Central memory CD8-positive, alpha-beta T cell (primary cell): ENCODE measurements around the gene LIPK.
"Not testable (repeated sequence)": the region's sequence is repeated elsewhere in the genome, so short reads cannot be mapped to it uniquely, and the experiment has no call there.

Experiments used
- ATAC-seq: fragments of 150-1000 bp; cut with Tn5 transposase; replicated peaks from 2 replicates; pipeline ENCODE4 v1.10.0; 2022; ENCODE audit warnings: mild to moderate bottlenecking, moderate FRiP score, moderate number of reproducible peaks; ENCODE audit not compliant: poor library complexity, severe bottlenecking; ENCODE audit errors: extremely low read depth
- DNase-seq, 2 donors: peaks; one replicate each; pipeline ENCODE4 v3.0.0; 2021; ENCODE audit warnings: low spot score in 2 of 2
- H3K27ac Mint-ChIP-seq: one replicate; pipeline ENCODE4 v1.8.0; 2022; ENCODE audit warnings: low read depth, mild to moderate bottlenecking, moderate library complexity, mixed read lengths
- H3K27me3 Mint-ChIP-seq: one replicate; pipeline ENCODE4 v1.8.0; 2022; ENCODE audit warnings: mixed read lengths
- H3K36me3 Mint-ChIP-seq: one replicate; pipeline ENCODE4 v1.8.0; 2022; ENCODE audit warnings: mild to moderate bottlenecking, moderate library complexity, mixed read lengths; ENCODE audit not compliant: insufficient read depth
- H3K4me1 Mint-ChIP-seq: one replicate; pipeline ENCODE4 v1.8.0; 2022; ENCODE audit warnings: mixed read lengths
- H3K4me3 Mint-ChIP-seq: one replicate; pipeline ENCODE4 v1.8.0; 2022; ENCODE audit warnings: mild to moderate bottlenecking, moderate library complexity, mixed read lengths
- H3K9me3 Mint-ChIP-seq: one replicate; pipeline ENCODE4 v1.8.0; 2022; ENCODE audit warnings: mixed read lengths

LIPK gene

GRCh38 chr10:88705958-88706357 lies at the start of gene LIPK:
Gene LIPK, plus strand, starts transcription at chr10:88706249. Its CDS starts 18,295 bp downstream, at chr10:88724544.
- no peak for ATAC-seq
- H3K4me3 Mint-ChIP-seq, result no peak within 1 kb of the TSS
- DNase-seq, result no peak
- no peaks in the 10 kb centered on the region for H3K27me3 Mint-ChIP-seq
- H3K4me1 Mint-ChIP-seq, result no peaks in the 10 kb centered on the region
- H3K36me3 Mint-ChIP-seq, result no peaks in the 10 kb centered on the region
- no peak within 1 kb of the TSS for H3K27ac Mint-ChIP-seq
- H3K9me3 Mint-ChIP-seq, result no peaks in the 10 kb centered on the region

DNA sequence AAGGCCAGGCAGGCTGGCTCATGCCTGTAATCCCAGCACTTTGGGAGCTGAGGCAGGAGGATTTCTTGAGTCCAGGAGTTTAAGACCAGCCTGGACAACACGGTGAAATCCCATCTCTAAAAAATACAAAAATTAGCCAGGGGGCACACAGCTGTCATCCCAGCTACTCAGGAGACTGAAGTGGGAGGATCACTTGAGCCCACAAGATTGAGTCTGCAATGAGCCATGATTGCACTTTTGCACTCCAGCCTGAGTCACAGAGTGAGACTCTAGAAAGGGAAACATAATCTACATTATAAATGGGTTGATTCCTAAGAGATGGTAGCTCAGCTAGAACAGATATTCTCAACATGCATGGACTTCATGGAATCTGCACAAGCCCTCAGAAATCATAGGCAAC lies 48.1 kb upstream of the LIPK start:
- no peaks in the 10 kb centered on the region for H3K9me3 Mint-ChIP-seq
- DNase-seq (no peak), ATAC-seq (no peak)
- H3K36me3 Mint-ChIP-seq, result no peaks in the 10 kb centered on the region
- peaks cover 3% of the 10 kb centered on the region for H3K27me3 Mint-ChIP-seq
- no peak overlapping the region for H3K27ac Mint-ChIP-seq
- no peak overlapping the region for H3K4me3 Mint-ChIP-seq
- no peaks in the 10 kb centered on the region for H3K4me1 Mint-ChIP-seq

- DNase-seq (no peak), ATAC-seq (no peak)
- H3K27ac Mint-ChIP-seq, result no peak overlapping the region
- H3K4me1 Mint-ChIP-seq, result no peaks in the 10 kb centered on the region
- no peak overlapping the region for H3K4me3 Mint-ChIP-seq
- no peaks in the 10 kb centered on the region for H3K36me3 Mint-ChIP-seq
- H3K9me3 Mint-ChIP-seq, result no peaks in the 10 kb centered on the region
- peaks cover 9% of the 10 kb centered on the region for H3K27me3 Mint-ChIP-seq
These were observed 46.1 kb upstream of the LIPK start for GRCh38 chr10:88659725-88660597.

- ATAC-seq, result no peak
- H3K9me3 Mint-ChIP-seq, result no peaks in the 10 kb centered on the region
- no peak for DNase-seq
- no peaks in the 10 kb centered on the region for H3K36me3 Mint-ChIP-seq
- H3K27ac Mint-ChIP-seq, result no peak overlapping the region
- H3K4me1 Mint-ChIP-seq, result no peaks in the 10 kb centered on the region
- H3K4me3 Mint-ChIP-seq, result no peak overlapping the region
- peaks cover 9% of the 10 kb centered on the region for H3K27me3 Mint-ChIP-seq
These were observed 45.5 kb upstream of the LIPK start for GRCh38 chr10:88660598-88660884.

DNA sequence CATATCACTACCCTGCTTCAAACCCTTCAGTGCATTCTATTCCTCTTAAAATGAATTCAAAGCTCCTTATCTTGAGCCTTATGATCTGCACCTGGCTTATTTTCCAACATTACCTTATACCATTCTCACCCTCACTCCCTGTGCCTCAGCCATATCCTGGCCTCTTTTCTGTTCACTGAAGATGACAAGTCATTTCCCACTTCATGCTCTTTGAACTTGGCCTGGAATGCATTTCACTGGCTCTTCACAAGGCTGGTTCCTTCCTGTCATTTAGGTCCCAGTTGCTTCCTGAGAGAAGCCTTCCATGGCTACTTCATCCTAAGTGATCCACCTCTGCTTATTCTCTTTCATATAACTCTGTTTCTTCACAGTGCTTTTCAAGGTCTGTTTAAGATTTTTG lies 45.0 kb upstream of the LIPK start:
- no peaks in the 10 kb centered on the region for H3K4me1 Mint-ChIP-seq
- H3K4me3 Mint-ChIP-seq, result no peak overlapping the region
- H3K27me3 Mint-ChIP-seq, result peaks cover 9% of the 10 kb centered on the region
- no peaks in the 10 kb centered on the region for H3K36me3 Mint-ChIP-seq
- DNase-seq, result no peak
- no peaks in the 10 kb centered on the region for H3K9me3 Mint-ChIP-seq
- ATAC-seq, result no peak
- H3K27ac Mint-ChIP-seq, result no peak overlapping the region

DNA sequence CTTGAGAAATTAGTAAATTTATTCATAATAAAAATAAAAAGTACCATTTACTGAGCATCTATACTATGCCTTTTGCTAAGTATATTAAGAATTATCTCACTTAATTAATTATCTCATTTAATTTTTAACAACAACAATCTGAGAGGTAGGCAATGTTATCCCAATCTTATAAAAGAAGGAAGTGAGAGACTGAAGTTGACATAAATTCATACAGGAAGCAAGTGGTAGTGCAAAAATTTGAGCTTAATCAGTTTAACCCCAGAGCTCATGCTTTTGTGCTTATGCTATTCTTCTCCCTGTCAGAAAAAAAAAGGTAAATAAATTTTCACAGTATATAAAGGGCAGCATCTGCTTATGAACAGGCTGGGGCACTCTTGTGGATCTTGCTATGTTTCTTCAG lies 44.5 kb upstream of the LIPK start:
- DNase-seq (no peak), ATAC-seq (no peak)
- H3K27ac Mint-ChIP-seq, result no peak overlapping the region
- peaks cover 9% of the 10 kb centered on the region for H3K27me3 Mint-ChIP-seq
- no peaks in the 10 kb centered on the region for H3K9me3 Mint-ChIP-seq
- H3K4me3 Mint-ChIP-seq, result no peak overlapping the region
- H3K36me3 Mint-ChIP-seq, result no peaks in the 10 kb centered on the region
- no peaks in the 10 kb centered on the region for H3K4me1 Mint-ChIP-seq

DNA sequence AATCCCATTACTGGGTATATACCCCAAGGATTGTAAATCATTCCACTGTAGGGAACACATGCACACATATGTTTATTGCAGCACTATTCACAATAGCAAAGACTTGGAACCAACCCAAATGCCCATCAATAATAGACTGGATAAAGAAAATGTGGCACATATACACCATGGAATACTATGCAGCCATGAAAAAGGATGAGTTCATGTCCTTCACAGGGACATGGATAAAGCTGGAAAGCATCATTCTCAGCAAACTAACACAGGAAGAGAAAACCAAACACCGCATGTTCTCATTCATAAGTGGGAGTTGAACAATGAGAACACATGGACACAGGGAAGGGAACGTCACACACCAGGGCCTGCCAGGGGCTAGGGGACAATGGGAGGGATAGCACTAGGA lies 42.9 kb upstream of the LIPK start:
- not testable (repeated sequence) for H3K4me3 Mint-ChIP-seq, H3K36me3 Mint-ChIP-seq, H3K27me3 Mint-ChIP-seq, ATAC-seq, H3K27ac Mint-ChIP-seq, H3K4me1 Mint-ChIP-seq, DNase-seq, H3K9me3 Mint-ChIP-seq

GRCh38 chr10:88664142-88664541 lies 41.9 kb upstream of the LIPK start, which contains the start of gene LIPF:
Gene LIPF, plus strand, starts transcription at chr10:88664442. Its CDS starts 2,856 bp downstream, at chr10:88667298.
- ATAC-seq (no peak), DNase-seq (no peak)
- H3K36me3 Mint-ChIP-seq, result no peaks in the 10 kb centered on the region
- H3K9me3 Mint-ChIP-seq, result no peaks in the 10 kb centered on the region
- H3K4me3 Mint-ChIP-seq, result no peak within 1 kb of the TSS
- peaks cover 9% of the 10 kb centered on the region for H3K27me3 Mint-ChIP-seq
- H3K27ac Mint-ChIP-seq, result no peak within 1 kb of the TSS
- no peaks in the 10 kb centered on the region for H3K4me1 Mint-ChIP-seq

- Mint-ChIP-seq H3K9me3 (no peaks in the 10 kb centered on the region), H3K27ac (no peak overlapping the region), H3K36me3 (peaks cover 2% of the 10 kb centered on the region), H3K4me3 (no peak overlapping the region), H3K4me1 (peaks cover 5% of the 10 kb centered on the region), H3K27me3 (peaks cover under 1% of the 10 kb centered on the region)
- ATAC-seq (no peak), DNase-seq (no peak)
These were observed 37.6 kb upstream of the LIPK start for GRCh38 chr10:88668465-88668864.

DNA sequence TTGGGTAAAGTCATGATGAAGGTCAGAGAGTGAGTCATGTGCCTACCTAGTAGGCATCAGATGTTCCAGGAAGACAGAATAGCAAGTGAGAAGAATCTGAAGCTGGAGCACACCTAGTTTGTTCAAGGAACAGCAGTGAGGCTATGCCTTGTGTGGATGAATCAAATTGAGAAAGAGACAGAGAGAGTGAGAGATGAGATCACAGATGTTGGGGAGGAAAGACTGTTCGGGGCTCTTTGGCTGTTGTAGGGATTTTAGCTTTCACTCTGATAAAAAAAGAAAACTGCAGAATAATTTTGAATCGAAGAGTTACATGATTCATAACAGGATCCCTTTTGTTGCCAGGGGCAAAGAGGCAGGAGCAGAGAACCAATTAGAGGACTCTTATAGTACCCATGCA lies 35.6 kb upstream of the LIPK start:
- DNase-seq (no peak), ATAC-seq (no peak)
- no peaks in the 10 kb centered on the region for H3K27me3 Mint-ChIP-seq

DNA sequence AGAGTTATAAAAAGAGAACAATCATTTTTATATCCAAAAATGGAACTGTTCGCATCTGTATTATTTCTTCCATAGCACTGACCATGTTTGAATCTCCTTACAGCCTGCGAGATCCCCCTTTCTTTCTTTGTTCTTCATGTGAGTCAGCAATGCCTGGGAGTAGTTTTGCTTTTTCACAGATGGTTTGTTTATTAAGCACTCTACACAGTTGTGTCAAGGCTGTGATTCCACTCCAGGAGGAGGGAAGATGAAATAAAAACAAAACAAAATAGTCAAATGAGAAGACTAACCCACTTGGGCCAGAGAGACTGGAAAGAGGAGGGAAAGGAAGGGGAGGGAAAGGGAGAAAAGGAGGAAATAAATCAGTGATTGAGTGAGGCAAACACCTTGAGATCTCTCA lies 34.0 kb upstream of the LIPK start:
- peaks cover 2% of the 10 kb centered on the region for H3K36me3 Mint-ChIP-seq
- H3K27ac Mint-ChIP-seq, result no peak overlapping the region
- DNase-seq (no peak), ATAC-seq (no peak)
- H3K27me3 Mint-ChIP-seq, result peaks cover 6% of the 10 kb centered on the region
- H3K9me3 Mint-ChIP-seq, result no peaks in the 10 kb centered on the region
- H3K4me1 Mint-ChIP-seq, result peaks cover 5% of the 10 kb centered on the region
- no peak overlapping the region for H3K4me3 Mint-ChIP-seq

More for the DNA sequence above, 35.6 kb upstream of the LIPK start:
- Mint-ChIP-seq H3K4me3 (no peak overlapping the region), H3K9me3 (no peaks in the 10 kb centered on the region), H3K4me1 (peaks cover 5% of the 10 kb centered on the region), H3K27ac (no peak overlapping the region), H3K36me3 (peaks cover 2% of the 10 kb centered on the region)

DNA sequence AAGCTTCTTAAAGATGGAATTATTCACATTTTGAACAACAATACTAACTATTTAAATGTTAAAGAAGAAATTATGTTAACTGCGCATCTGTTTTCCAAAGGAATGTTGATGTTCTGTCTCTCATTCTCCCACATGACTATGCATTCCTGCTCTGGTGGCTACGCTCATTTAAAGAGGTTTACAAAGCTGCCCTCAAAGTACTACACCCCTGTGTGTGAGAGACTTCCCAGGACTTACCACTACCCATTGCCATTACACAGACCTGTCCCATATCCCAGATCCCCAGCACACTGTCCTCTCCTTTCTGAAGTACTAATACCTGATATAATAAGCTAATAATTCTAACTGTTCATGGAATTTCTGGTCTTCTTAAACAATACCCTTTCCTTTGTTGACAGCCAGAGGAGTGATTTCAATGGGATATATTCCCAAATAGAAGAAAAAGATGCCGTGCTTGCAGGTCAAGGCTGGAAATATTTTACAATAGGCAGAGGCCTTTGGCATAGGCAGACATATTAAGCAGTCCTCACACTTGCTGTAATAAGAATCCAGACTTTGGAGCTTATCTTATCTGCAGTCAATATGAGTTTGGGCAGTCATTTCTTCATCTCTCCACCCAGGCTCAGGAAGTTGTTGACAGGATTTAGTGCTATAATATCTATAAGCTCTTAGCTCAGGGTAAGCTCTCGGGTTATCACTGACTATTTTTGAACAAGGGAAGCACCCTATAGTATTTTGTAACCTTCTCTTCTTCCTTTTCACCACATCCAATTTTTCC lies 29.6 kb upstream of the LIPK start:
- no peak overlapping the region for H3K4me3 Mint-ChIP-seq
- no peak overlapping the region for H3K27ac Mint-ChIP-seq
- no peaks in the 10 kb centered on the region for H3K9me3 Mint-ChIP-seq
- no peaks in the 10 kb centered on the region for H3K4me1 Mint-ChIP-seq
- DNase-seq (no peak), ATAC-seq (no peak)
- no peaks in the 10 kb centered on the region for H3K36me3 Mint-ChIP-seq
- H3K27me3 Mint-ChIP-seq, result peaks cover 6% of the 10 kb centered on the region

DNA sequence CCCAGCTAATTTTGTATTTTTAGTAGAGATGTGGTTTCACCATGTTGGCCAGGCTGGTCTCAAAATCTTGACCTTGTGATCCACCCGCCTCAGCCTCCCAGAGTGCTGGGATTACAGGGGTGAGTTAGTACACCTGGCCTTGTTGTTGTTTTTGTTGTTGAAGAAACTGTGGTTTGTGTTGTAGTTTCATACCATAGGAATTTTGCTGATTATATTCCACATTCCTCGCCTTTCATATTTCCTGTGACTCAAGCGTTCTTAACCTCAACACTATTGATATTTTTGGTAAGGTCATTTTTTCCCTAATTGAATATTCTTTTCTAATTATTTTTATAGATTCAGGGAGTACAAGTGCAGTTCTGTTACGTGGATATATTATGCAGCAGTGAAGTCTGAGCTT lies 25.1 kb upstream of the LIPK start:
- Mint-ChIP-seq H3K27ac (no peak overlapping the region), H3K4me3 (no peak overlapping the region), H3K36me3 (no peaks in the 10 kb centered on the region), H3K9me3 (no peaks in the 10 kb centered on the region), H3K27me3 (peaks cover 15% of the 10 kb centered on the region), H3K4me1 (no peaks in the 10 kb centered on the region)
- DNase-seq (no peak), ATAC-seq (no peak)
